Measurements from ENCODE around the gene LYVE1.

LYVE1 gene

DNA sequence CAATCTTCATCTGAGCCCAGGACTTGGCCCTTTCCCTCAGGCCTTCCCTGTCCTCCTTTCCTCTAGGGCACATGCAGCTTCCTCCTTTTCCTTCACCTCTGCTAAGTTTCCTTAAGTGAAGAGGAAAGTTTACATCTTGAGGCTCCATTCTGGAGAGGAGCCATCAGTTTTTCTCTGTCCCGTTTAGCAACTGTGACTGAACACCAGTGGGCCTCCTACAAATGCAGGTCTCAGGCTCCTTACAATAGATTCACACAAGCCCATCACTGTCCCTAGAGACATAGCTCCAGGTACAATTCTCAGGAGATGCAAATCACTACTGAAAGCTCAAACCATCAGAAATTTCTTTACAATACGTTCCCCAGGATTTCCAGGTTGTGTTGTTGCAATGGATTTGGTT, 23.3 kb upstream of the LYVE1 start:
- DNase-seq: peak; percentile 7

DNA sequence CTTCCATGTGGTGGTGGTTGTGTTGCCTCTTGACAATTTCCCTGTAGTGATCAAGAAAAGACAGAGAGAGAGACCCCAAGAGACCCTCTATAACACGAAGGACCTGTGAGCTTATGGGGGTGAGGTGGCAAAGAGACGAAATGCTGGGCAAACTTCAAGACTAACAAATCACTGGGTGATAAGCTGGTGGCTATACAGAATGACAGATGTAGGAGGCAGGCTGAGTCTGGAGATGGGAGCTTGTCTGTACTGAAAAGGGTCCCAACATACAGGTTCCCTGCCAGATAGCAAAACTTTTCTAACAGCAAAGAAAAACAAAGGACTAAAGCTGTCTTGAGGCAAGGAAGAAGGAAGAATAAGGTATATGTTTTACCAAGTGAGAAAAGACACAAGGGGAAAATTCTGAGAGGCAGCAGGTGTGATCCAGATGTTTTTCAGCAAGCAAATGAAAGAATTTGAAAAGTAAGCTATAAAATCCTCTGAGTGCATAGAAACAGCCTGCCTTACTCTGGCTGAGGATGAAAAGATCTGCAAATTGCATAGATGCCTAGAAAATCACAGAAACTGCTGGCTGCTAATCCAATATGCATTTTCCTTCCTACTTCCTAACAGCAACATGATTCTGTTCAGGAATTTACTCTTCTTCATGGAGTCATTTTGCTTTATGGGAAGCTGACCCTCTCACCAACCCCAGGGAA, 21.9 kb upstream of the LYVE1 start:
- DNase-seq: peak; percentile 6

DNA sequence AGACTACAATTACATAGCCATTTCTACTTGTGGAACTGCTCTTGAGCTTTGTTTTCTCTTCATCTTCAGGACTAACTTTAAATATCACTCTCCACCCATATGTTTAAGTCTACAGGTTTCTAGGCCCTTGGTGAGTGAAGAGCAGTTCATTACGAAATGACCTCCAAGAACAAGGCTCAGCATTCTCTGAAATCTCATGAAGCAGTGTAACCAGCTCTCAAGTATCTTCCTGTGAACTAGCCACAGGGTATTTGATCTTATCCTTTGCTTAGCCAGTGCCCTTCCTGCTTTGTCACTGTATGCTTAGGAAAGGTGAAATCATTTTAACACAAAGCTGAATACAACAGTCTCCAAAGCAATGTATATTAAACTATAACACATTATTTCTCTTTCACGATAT, 20.4 kb upstream of the LYVE1 start:
- peak; percentile 53 for DNase-seq

DNA sequence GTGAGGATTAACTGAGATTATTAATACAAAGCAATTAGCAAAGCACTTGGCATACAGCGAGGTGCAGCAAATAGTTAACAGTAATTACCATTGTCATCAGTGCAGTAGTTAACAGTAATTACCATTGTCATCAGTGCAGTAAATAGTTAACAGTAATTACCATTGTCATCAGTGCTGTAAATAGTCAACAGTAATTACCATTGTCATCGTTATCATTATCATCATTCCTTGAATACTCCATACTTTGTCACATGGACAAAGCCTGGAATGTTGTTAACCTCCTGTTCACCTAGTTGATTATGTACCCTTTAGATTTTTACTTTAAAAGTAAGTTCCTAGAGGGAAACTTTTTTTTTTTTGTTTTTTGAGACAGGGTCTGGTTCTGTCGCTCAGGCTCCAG, 19.5 kb upstream of the LYVE1 start:
- no peak for DNase-seq

DNA sequence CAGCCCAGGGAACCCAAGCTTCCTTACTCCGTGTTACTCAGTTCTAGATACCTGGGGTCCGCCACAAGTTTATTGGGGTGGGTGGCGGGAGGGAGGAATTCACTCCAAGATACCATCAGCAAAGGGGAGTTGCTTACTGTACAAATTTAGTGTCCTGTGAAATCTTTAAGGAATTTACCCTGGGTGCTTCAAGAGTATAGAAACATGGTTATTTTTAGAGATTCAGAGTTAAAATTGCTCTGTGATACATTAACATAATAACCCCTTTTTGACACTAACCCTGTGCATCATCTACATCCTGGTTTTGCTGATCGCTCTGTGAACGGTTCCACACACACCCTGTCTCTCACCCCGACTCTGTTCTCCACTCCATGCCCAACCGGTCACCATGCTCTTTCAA, 18.9 kb upstream of the LYVE1 start:
- DNase-seq: peak; percentile 29

DNA sequence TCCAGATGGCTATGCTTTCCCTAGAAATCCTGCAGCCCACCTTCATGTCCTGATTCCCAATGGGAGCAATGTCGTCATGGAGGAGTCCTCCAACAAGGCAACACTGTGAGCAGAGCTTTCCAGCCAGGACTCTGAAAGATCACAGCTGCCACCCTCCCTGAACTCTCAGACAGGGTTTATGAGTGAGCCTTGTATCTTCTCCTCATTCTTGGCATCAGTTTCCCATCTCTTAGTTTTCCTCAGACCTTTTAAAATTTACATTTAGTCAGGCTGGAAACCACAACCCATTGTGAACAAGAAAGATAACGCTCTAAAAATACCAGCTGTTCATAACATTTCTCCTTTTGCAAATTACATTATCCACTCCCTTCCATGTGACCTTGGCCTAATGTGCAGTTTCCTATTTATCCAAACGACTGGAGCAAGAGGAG, 15.6 kb upstream of the LYVE1 start:
- DNase-seq: peak; percentile 10

DNA sequence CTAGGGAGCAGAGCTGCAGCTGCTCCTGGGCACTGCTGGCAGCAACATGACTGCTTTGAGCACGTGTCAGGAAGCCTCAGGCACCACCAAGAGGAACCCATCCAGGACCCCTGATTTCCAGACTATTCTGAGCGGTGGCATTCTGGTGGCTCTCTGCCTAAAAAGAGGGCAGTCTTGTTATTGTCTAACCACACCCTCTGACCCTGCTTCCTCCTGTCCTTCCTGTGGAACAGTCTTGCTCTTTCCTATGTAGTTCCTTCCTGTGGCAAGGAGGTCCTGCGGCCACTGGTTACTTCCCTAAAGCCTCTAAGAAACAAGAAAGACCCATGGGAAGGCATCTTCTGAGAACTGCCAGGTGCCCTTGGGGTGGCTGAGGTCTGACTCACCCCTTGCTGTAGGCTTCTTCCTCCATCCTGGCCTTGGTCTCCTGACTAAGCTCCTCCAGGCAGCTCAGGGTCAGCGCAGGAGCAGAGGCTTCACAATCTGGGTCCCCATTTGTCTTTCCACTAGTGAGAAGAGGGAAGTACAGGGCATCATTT, 13.1 kb upstream of the LYVE1 start:
- peak; percentile 50 for DNase-seq

DNA sequence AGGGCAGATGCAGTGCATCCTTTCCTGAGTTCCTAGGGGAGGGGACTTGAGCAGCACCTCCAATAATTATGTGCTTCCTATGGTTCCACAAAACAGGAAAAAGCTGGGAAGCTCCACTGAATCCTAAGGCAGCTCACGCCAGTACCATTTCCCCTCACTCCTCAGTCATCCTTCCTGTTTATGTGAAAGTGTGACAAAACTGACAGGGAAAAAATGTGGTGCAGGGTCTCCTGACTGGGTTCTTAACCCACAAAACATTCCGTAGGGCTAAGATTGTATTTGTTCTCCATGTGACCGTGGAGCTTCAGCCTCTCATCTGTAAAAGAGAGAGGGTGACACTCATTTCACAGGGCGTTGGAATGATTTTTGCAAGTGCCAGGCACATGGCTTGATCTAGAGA, 12.2 kb upstream of the LYVE1 start:
- DNase-seq: peak; percentile 5

DNA sequence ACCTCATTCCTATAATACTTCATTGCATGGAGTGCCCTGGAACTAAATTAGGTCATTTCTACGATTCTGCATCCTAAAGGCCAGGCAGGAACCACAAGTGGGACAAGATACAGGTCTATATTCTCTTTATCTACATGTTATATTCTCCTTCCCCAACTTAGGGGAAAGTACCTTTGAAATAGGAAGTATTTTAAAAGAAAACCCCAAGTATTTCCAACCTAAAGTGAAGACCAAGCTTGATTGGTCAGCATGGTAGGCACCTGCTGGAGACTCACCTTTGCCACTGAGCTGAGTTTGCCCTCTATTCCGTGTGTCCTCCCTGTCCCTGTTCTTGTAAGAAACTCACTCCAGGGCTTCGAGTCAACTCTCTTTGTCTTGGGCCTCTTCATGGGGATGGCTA, 11.2 kb upstream of the LYVE1 start:
- no peak for DNase-seq

DNA sequence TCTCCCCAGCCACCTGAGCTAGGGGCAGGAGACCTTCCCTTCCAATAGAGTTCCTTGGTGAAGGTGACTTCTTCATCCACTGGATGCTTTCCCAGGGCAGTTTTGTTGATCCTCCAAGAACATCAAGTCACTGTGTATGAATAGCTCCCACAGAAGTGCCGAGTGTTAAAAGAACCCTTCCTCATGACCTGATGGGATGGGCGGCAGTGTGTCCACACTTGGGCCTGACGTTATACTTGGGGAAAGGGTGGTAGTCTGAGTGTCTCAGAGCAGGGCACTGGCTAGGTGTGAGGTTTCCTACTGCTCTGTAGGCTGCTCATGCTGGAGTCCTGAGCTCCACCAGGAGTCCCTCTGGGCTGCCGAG, 7.6 kb upstream of the LYVE1 start:
- DNase-seq: no peak

DNA sequence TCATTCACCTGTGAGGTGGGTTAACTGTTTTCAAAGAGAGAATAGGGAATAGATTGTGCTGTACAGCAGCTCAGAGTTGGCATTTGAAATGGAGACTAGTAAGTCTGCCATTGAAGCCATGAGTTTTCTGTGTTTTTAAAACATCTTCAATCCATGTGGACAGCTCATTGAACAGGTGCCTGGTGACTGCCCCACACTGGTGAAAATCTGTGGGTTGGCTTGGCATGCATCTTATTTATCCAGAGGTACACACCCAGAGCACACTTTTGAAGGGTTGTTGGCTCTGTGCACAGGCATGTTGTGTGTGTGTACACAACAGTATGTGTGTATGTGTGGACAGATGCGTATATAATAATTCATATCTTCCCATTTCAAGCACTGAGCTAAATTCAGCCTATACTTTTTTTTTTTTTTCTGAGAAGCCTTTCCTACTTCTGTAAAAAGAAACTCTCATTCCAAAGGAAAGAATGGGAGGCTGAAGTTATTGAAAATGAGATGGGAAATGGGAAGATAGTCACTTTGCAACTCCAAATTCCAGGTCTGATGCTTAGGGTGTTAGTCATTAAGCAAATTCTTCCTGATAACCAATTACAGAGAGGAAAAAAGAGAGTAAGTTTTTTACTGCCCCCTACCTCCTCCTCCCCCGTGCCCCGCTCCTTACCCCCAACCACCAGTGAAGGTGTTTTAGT, 7.0 kb upstream of the LYVE1 start:
- no peak for DNase-seq

DNA sequence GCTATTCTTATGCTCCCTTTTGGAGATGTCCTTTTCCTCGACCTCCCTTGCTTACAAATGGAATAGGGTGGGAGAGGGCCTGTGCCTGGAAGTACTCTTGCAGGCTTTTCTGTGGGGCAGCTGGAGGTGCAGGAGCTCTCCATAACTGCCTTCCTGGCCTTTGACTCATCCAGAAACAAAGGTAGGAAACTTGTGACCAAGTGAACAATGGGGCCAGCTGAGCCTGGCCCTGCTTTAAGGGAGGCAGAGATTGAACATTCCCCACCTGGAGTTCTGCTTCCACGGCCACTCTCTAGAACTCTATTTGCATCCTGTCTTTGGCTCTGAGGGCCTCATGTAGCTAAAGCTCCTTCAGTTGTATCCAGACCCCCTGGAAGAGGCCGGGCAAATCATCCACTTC, 5.1 kb upstream of the LYVE1 start:
- DNase-seq: peak; percentile 56

DNA sequence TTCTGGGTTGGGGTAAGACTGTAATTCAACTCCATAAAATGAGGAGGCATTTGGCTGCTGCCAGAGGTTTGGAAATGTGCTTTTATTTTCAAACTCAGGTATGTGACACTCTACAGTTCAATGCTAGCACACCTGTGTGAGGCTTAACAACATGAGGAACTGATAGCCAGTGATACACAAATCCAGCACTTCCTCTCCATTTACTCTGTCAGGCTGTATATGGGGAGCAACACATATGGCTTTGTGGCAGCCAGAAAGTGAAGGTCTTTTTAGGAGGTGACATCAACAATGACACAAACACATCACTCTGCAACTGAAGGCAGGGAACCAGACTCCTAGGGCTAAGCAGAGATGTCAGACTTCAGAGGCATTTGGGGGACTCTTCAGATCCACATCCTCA, 4.6 kb upstream of the LYVE1 start:
- DNase-seq: no peak

DNA sequence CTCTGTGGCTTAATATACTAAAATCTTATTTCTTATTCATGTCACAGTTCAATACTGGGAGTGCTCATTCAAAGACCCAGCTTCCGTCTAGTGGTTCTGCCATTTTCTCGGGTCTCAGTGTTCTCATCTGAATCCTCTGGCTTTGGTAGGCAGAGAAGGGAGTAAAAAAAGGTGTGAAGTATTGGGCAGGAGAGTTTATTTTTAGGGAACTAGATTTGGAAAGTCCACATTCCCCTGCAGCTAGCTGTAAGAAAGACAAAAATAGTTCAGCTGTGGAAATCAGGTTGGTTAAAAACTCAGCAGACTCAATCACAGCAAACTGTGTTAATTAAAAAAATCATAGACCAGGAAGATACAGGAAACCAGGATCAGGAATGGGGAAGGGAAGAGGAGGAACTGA, 4.1 kb upstream of the LYVE1 start:
- no peak for DNase-seq

DNA sequence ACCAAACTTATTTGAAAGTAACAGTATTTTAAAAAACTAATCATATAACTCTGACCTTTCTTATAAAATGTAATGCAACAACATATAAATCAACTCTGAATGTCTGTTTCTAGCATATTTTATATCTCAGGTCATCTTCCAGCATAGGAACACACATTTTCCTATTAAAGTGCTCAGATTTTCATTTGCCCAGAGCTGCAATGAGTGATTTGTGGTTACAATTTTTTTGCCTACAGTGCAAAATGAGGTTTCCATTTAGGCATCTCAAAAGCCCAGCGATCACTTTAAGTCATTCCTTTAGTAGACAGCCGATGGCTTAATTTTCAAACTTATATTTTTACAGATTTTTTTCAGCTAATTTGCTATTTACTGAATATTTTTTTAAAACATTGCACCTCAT, 1.0 kb downstream of the LYVE1 start:
- DNase-seq: no peak

DNA sequence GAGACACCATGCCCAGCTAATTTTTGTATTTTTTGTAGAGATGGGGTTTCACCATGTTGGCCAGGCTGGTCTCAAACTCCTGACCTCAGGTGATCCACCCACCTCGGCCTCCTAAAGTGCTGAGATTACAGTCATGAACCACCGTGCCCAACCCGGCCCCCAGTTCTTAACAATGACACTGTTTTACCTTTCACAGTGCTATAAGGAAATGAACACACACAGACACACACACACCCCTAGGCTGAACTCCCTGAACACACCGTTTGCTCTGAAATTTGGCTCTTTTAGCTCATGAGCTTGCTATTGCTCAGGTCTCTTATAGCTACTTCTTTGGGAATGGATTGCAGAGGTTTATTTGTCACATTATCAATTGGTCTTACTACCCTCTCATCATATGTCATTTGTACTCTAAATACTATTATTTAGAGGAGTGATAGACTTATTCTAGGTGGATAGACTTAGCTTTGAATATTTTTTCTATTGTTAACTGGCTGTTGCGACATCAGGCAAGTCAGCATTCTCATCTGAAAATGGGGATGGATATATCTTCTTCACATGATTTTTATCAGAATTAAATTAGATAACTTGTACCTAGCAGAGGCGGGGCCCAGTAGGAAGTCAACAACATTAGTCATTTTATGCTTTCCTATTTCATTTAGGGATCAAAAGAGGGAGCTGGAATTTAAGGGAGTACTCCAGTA, 2.1 kb downstream of the LYVE1 start:
- DNase-seq: no peak

DNA sequence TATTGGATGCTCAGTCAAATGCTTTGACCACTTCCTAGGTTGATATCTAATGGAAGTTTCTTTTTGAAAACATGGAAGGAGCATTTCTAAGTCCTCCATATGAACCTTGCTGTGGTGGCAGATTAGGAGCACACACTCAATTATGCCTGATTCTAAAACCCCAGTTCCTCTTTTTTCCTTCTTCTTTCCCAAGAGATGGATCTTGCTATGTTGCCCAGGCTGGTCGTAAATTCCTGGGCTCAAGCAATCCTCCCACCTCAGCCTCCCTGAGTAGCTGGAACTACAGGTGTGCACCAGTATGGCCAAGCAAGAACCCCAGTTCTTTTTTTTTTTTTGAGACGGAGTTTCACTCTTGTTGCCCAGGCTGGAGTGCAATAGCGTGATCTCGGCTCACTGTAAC, 3.0 kb downstream of the LYVE1 start:
- DNase-seq: no peak

DNA sequence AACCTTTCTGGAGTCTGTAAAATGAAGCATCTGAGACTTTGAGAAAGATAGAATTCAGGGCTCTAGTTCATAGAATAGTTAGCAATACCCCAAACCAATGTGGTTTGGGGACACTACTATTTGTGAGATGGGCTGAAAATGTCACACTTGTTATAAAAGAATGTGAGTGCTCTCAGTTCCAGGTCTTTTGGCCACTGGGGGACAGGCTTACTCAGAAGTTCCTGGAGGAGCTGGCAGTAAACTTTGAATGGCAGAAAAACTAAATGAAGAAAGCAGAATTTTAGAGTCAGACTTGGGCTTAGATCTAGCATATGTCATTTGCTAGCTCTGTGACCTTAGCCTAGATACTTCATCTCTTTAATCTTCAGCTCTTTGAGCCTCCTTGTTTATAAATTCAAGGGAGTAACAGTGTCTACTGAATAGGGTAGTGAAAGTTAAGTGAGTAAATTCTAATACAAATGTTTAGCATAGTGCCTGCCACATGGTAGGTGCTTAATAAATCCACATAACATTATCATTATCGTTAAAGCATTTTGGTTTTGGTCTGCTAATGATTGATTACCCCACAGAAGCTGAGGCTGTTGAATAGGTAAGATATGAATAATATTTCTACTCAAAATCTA, 3.7 kb downstream of the LYVE1 start:
- DNase-seq: no peak

DNA sequence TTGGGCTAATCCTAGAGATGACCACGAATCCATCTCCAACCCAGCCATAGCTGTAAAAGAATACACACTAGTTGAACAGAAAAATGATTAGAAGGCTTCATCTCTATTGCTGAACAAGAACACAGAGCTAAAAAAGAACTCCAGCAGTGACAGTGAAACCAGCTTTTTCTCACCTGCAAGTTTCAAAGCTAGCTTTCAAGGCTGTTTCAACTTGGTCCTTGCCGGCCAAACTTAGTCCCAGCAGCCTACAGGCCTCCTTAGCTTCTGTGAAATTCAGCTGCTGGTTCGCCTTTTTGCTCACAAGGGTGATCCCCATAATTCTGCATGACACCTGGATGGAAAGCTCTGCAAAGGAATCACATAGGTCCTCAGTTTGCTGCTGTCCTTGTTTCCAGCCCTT, 4.4 kb downstream of the LYVE1 start:
- DNase-seq: no peak

DNA sequence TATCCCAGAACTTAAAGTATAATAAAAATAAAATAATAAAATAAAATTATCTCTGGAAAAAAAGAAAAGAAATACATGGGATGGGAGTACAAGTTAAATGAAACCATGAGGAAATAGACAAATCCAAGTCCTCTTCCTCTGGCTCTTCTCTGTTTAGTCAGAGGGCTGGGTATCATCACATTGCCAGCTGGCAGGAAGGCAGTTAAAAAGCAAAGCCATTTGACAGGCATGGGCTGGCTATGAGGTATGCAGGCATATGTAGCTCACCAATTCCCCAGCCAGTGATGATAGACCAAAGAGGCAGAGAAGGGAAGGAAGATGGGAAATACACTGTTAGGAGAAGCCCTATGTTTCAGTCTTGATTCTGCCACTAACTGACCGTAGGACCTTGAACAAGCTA, 6.5 kb downstream of the LYVE1 start:
- DNase-seq: no peak

DNA sequence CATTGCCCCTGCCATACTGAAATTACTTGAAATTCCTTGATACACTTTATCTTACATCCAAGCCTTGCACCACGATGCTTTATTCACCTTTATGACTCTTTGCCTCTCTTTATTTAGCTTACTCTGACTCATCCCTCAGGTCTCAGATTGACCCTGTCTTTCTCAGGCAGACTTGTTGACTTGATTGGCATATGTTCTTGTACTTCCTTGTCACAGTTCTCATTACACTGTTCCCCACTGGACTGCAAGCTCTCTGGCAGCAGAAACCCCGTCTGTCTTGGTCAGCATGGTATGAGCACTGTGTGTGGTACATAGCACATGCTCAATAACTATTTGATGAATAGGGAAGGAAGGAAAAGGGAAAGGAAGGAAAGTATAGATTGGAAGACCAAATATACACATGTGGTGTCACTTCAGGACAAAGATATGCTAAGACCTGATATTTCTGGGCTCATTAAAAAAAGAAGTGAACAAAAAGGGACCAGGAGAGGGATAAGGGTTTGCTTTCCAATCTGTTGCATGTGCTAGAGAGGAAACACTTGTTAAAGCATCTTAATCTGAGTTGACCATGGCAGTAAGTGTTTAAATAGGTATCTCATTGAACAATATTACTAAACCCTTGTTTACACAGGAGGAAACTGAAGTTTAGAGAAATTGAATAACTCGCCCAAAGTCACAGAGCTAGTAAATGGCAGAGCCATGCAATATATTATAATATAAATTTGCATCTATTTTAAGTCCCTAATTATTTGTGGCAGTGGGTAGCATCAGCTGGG, 7.2 kb downstream of the LYVE1 start:
- DNase-seq: no peak

DNA sequence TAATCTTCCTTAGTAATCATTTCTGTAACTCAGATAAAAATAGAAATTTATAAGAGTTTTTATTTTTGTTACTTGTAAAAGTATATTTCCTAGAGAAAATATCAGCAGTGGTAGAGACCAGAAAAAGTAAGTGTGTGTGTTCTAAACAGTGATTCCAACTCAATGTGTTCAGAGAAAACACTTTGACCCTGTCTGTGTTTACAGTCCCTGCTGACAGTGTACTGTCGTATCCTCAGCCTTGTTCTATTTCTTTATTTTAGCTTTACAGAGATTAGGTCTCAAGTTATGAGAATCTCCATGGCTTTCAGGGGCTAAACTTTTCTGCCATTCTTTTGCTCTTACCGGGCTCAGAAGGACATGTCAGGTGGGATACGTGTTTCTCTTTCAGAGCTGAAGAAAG, 10.2 kb downstream of the LYVE1 start:
- DNase-seq: no peak

DNA sequence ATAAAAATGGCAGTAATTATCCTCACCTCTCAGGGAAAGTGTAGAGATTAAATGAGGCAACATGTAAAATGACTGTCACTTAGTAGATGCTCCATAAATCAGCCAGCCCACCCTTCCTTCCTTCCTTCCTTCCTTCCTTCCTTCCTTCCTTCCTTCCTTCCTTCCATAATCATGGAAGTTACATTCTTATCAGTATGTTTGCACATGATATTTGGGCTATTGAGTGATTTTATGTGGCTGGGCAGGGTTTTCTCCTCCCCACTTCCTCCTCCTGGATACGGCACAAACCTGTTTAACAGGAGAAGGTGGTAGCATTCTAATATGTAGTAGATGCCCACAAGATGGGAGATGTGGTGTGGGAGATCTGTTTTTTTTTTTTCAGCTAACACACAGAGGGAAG, 11.9 kb downstream of the LYVE1 start:
- no peak for DNase-seq

All from islet precursor cell (in vitro differentiated cells).